NCI-H1048 (cell line): ENCODE data around the gene APOM.

Source experiments
- DNase-seq: peaks from one replicate; lab custom pipeline; 2025; lab: John Stamatoyannopoulos, UW

Gene APOM

GRCh38 chr6:31680226-31681134, 24.8 kb downstream of the APOM start, which contains the start of gene LY6G5C:
LY6G5C (minus strand) TSS chr6:31681067; CDS start chr6:31680373, 694 bp downstream.
- no peak for DNase-seq

GRCh38 chr6:31681135-31681671, 25.5 kb downstream of the APOM start:
- DNase-seq, result no peak

- DNase-seq, result no peak
Measured at GRCh38 chr6:31683591-31683990, 27.9 kb downstream of the APOM start.

GRCh38 chr6:31686483-31686882, 30.8 kb downstream of the APOM start:
- DNase-seq, result no peak

GRCh38 chr6:31687321-31687720, 31.6 kb downstream of the APOM start:
- no peak for DNase-seq

GRCh38 chr6:31687860-31688693, 32.4 kb downstream of the APOM start:
- DNase-seq, result no peak

- no peak for DNase-seq
Measured at GRCh38 chr6:31689249-31690110, 33.8 kb downstream of the APOM start.

- DNase-seq, result no peak
Measured at GRCh38 chr6:31690231-31691077, 34.8 kb downstream of the APOM start.

- DNase-seq, result no peak
Measured at GRCh38 chr6:31691078-31691463, 35.4 kb downstream of the APOM start.

GRCh38 chr6:31691564-31692108, 35.9 kb downstream of the APOM start:
- no peak for DNase-seq

GRCh38 chr6:31692353-31692752, 36.7 kb downstream of the APOM start:
- no peak for DNase-seq

GRCh38 chr6:31692886-31693285, 37.2 kb downstream of the APOM start:
- no peak for DNase-seq

- DNase-seq, result no peak
Measured at GRCh38 chr6:31693535-31693934, 37.8 kb downstream of the APOM start.

- no peak for DNase-seq
Measured at GRCh38 chr6:31697555-31697954, 41.9 kb downstream of the APOM start.

GRCh38 chr6:31700740-31701401, 45.2 kb downstream of the APOM start:
- DNase-seq, result no peak

GRCh38 chr6:31701666-31702404, 46.1 kb downstream of the APOM start:
- no peak for DNase-seq

- no peak for DNase-seq
Measured at GRCh38 chr6:31702405-31702818, 46.7 kb downstream of the APOM start.

- peak; percentile 96 for DNase-seq
Measured at GRCh38 chr6:31702819-31703716, 47.4 kb downstream of the APOM start, which contains the start of gene ABHD16A. ABHD16A (minus strand) TSS chr6:31703324; CDS start chr6:31703281, 43 bp downstream.
